HG03108 (cell line): ENCODE data around the gene NFATC2.
A peak's percentile ranks its signal among the peaks of the same experiment; 100 is the strongest.

Source experiments
- ATAC-seq: cut with Tn5 transposase; IDR thresholded peaks from one replicate; pipeline ENCODE4 v1.9.1; 2021; ENCODE audit warnings: moderate library complexity; ENCODE audit not compliant: unreplicated experiment

The NFATC2 gene

DNA sequence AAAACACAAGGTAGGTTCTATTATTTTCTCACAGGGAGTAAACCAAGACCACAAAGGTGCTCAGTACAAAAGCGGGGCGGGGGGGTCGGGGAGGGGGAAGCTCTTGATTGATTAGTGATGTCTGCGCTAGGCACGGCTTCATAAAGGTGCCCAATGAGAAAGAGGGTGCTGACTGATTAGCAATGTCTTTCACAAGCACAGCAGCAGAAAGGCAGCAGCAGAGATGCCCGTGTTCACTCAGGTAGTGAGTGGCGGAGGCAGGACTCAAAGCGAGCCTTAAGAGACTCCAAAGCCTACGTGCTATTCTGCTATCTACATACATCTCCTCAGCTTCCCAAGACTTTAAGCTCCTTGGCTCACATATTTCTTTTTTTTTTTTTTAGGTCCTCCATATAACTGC lies 20.3 kb downstream of the NFATC2 start:
- no peak for ATAC-seq

DNA sequence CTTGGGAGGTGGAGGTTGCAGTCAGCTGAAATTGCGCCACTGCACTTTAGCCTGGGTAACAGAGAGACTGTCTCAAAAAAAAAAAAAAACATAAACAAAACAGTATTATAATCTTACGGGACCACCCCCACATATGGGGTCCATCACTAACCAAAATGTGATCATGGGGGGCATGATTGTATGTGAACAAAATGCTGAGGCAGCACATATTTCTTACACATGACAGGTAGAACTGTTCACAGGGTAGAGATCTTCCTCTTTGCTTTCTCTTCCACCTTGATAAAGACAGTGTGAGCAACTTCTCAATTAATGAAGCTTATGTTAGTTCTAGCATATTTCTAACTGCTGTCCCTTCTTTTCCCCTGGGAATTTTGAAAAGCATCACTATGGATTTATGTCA lies 24.7 kb downstream of the NFATC2 start:
- no peak for ATAC-seq

- no peak for ATAC-seq
Observed at GRCh38 chr20:51516855-51517254, 25.7 kb downstream of the NFATC2 start.

DNA sequence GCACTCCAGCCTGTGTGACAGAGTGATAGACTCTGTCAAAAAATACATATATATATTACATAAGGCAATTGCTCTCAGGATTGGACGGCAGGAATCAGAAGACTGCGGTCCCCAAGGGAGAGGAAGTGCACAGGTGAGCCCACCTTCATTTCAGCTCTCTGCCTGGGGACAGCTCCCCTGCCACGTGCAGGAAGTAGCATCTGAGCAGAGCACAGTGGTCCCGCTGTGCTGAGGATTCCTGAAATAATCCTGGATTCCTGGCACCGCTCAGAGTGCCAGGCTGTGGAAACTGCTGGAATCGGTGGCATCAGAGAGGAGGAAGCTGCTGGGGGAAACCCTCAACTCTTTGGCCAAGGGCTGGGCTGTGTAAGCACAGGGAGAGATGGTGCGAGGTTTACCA lies 27.7 kb downstream of the NFATC2 start:
- no peak for ATAC-seq

DNA sequence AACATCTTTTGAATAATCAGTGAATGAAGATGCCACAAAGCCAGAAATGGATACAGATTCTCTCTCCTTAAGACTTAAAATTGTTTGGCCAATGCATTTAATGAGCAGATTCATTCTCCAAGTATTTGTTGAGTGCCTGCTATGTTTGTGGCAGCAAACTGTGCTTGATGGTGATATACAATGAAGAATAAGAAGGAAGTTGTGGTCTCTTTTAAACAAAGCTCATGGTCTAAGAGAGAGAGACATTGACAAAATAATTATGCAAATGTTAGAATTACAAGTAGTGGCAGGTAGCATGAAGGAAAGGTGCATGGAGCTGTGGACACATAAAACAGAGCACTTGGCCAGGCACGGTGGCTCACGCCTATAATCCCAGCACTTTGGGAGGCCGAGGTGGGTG lies 28.3 kb downstream of the NFATC2 start:
- no peak for ATAC-seq

DNA sequence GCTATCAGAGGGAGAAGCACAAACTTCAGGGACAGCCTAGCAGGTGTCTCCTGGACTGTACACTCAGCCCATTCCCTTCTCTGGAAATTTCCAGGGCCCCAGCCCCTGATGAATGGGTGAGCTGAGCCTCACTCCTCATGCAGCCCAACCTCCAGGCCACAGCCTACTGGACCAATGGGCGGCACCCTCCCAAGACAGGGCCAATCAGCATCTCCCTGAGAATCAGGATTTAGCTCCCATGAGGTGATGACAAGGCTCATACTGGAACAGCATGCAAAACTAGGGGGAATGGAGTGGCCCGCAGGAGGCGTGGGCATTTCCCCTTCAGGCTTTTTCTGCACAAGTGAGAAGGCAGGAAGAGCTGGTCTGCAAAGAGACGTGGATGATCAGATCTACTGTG lies 29.0 kb downstream of the NFATC2 start:
- ATAC-seq: no peak

DNA sequence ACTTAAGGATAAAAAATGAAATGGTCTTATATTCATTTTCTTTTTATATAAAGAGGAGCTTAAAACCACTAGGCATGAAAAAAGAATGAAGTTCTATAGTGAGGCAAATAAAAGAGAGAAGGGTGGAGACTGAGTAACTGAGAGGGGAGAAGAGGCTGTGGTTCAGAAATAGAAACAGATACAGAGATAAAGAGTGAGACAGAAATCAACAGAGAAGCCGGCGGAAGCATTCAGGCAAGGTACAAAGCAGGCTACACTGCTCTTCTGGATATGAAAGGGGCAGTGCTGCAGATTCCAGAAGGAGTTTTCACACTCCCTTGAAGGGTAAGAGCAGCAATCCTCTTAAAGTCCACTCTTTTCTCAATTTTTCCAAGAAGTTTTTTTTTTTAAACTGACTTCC lies 29.9 kb downstream of the NFATC2 start:
- no peak for ATAC-seq

DNA sequence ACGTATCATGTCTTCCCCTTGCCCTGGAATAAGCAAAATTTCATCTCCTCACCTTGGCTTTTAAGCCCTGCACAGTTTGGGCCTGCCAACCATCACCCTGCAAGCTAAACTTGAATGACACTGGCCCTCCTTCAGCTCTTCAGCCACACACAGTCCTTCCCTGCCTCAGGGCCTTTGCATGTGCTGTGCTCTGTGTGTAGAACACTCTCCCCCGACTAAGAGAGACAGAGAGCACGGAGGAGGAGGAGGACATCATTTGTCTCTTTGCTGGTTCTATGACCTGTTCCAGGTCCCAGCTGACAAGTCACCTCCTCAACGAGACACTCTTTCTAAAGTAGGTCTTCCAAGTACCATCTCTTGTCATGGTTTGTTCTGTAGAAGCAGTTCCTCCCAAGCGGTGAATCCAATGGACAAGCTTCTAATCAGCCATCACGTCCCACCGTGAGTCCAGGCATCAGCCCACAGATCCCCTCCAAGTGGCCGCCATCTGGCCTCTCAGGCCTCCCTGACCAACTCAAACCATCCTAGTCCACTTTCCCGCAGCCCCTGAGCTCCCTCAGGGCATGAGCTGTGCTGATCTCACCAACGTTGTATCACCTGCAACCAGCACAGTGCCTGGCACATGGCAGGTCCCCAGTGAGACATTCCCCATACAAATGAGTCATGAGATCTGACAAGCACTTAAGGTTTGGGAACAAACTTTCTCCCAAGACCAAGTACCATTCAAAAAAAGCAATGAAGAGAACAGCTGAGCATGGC lies 30.5 kb downstream of the NFATC2 start:
- ATAC-seq: no peak

DNA sequence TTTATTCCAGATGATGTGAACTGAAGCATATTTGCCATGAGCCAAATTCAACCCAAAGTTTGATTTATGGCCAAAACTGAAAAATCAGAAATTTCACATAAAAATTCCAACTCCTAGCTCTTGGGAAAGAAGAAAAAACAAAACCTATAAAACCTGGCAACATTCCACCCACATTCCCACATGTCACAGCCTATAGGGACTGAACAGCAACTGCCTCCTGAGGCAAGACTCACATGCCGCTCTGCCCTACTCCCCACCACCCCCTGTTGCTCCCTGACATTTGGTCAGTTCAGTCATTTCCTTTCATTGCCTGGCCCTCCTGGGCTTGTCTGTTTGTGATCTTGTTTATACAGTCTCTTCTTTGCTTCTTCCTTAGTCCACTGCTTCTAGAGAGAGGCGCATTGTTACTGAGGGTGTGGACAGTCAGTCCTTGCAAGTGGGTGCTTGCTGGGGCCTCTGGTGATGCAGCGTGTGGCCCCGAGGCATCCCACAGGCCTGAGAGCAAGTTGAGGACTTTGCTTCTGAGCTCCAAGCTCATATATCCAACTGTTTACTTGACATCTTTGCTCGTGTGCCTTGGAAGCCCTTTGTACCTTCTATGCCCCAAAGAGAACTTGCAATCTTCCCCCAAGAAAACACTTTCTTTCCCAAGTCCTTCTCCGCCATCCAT lies 31.4 kb downstream of the NFATC2 start:
- ATAC-seq: no peak

- no peak for ATAC-seq
Observed at GRCh38 chr20:51510169-51510568, 32.4 kb downstream of the NFATC2 start.

DNA sequence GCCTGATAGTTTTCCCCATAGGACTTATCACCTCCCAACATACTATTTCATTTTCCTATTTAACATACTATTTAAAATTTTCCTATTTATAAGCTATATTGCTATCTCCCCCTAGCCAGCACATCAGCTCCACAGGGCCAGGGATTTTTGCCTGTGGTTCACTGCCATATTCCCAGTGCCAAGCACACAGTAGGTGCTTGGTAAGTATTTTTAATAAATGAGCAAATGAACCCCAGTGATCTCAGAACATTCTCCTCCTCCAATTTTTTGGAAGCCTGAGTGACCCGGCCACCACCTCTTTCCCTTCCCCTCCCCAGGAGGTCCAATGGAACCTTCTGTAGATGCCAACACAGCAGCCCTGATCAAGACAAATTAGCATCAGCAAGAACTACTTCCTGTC lies 33.3 kb downstream of the NFATC2 start:
- no peak for ATAC-seq

GRCh38 chr20:51508780-51509179 lies 33.7 kb downstream of the NFATC2 start:
- no peak for ATAC-seq

GRCh38 chr20:51508158-51508557 lies 34.4 kb downstream of the NFATC2 start:
- no peak for ATAC-seq

- ATAC-seq: no peak
Observed at GRCh38 chr20:51507216-51508036, 35.1 kb downstream of the NFATC2 start.

DNA sequence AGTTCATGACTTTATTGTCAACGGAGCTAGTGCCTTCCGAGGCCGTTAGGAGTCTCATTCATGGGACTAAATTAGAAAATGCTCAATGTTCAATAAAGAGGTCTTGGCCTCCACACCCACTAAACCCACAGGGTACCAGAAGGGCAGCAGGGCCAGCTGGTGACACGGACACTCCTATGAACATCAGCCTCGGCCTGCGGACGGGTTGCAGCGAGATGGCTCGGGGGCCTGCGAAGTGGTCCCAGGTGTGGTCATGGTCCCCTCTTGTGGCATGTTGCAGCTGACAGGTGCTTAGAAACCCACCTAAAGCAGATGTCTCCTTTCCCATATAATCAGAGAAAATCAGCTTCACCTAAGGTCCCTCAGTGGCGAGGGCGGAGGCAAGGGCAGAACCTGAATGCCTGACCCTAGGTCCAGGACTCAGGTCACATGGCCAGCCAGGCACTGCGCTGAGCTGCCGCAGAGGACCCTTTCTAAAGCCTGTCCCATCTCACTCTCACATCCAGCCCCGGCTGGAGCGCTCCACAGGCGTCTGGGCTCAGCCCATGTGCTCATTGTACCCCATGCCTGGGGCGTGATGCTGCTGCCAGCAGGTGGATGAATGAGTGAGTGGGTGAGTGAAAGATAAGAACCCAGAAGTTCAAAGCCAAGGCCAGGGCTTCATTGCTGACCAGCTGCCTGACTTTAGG lies 35.8 kb downstream of the NFATC2 start:
- no peak for ATAC-seq

DNA sequence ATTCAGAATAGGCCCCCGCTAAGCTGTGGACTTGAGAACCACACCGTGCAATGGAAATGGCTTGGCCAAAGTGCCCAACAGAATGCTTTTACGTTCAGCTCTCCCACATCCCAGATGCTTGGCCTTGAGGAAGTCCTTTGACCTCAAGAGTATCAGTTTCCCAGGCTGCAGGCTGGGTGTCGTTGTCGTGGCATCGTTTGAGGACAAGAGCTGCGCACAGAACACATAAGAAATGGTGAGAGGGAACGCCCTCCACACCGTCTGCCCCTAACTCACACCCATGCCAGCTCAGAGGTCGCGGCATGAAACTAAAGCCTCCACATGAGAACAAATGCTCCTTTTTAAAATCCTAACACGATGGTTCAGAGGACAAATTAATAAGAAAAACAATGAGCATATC lies 37.0 kb downstream of the NFATC2 start:
- no peak for ATAC-seq

- no peak for ATAC-seq
Observed at GRCh38 chr20:51503376-51503775, 39.1 kb downstream of the NFATC2 start.

DNA sequence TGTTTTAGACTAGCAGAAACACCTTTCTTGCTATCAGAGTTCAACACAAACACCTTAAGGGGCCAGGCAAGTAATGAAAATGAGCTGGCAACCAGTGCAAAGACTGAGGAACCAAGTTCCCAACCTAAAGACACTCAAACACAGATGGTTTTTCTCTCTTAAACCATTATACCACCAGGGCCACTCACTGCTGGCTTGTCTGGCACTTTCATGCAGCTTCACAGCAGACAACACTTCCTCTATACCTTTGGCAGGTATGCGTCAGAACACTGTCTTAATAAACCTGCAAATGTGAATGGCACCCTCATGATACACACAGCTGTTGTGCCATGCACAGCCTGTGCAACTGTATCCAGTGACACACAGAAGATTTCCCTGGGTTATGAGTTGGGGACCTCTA lies 41.6 kb downstream of the NFATC2 start:
- ATAC-seq: no peak

DNA sequence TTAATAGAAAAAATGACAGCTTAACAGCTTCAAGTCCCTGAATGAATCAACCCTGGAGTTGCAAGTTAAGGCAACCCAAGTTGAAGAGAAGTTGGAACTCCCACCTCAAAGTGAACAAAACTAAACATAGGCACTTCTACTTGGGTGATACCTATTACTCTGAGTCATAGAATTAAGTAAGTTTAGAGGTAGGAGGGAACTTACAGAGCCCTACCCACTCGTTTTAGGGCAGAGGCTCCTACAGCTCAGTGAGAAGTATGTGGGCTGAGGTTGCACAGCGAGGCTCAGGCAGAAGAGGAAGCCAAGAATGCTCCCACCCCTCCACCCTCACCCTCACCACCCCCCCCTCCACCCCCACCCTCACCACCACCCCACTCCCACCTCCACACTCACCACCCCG lies 42.2 kb downstream of the NFATC2 start:
- ATAC-seq: peak; percentile 57

- no peak for ATAC-seq
Observed at GRCh38 chr20:51498765-51499540, 43.6 kb downstream of the NFATC2 start.
